ENCODE results near the gene SCN5A. TPM values are rescaled to one million over a fixed set of nuclear protein-coding genes. Genes with fewer than 3 reads are reported as not detected.

Gene SCN5A
- total RNA-seq, 1 donor from 2014 or later = 4.2 TPM

DNA sequence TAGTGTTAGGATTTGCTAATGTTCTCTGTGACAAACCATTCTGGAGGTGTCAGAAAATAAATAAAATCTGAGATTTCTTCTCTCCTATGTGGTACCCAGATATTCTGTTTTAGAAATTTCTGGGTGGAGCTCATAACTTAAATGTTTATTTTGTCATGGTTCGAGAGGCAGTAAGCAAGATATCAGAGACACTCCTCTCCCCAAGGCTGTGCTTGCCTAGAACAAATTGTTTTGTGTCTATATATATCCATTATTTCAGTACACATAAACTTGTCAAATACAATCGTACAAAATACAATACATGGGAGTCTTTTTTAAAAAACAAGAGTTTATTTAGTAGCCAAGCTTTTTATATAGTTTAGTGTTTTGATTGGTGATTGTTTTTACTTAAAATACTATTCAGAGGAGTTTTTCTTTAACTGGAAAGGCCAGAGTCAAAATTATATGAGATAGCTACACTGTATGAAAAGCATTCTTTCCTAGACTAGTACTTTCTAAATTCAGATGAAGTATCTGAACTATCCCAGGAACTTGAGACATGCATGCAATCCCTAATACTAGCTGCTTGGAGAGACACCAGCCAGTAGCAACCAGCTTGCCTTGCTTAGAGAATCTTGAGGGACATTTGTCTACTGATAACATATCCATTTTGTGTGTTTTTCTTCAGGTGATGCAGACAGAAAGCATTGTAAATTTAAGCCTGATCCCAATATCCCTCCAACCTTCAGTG is 148.6 kb downstream of the SCN5A start:
- no peak for DNase-seq (ENCODE audit: low spot score, unreplicated experiment)
- peaks cover 4% of the 10 kb centered on the region for H3K4me1 Mint-ChIP-seq (ENCODE audit: low read depth)
- peaks cover 6% of the 10 kb centered on the region for H3K36me3 Mint-ChIP-seq (ENCODE audit: insufficient read depth)
- H3K4me3 Mint-ChIP-seq (ENCODE audit: low read depth) = no peak overlapping the region
- TF ChIP-seq CTCF (IDR thresholded peaks at IDR 0.05; ENCODE audit: unreplicated experiment) = no peak
- no peak overlapping the region for H3K27ac Mint-ChIP-seq
- no peaks in the 10 kb centered on the region for H3K9me3 Mint-ChIP-seq (ENCODE audit: low read depth)
- no peaks in the 10 kb centered on the region for H3K27me3 Mint-ChIP-seq

Other genes starting within 250 kb of the SCN5A start
- 77.6 and 83.9 TPM in 2 replicates for gene ACVR2B, start 195.8 kb downstream of the SCN5A start, total RNA-seq
- 15.2 and 16.5 TPM in 2 replicates for gene EXOG, start 153.3 kb downstream of the SCN5A start, total RNA-seq
- gene SCN10A, start 166.5 kb upstream of the SCN5A start, total RNA-seq = not detected in 2 replicates